A673 (cell line): ENCODE results near the gene JOSD1.

ENCODE experiments used
- CTCF ChIP-seq: fragments of 300-800, 200-600 bp; sonication (generic); conservative IDR thresholded peaks from 2 replicates; pipeline ENCODE4 v1.5.1; 2017; ENCODE audit warnings: low read depth, mild to moderate bottlenecking, antibody characterized with exemption, low read length, moderate library complexity, mixed read lengths
- EZH2 ChIP-seq: fragments of 200-600 bp; sonication (generic); IDR thresholded peaks from 2 replicates; pipeline ENCODE4 v1.6.1; 2017; ENCODE audit warnings: borderline replicate concordance, low read depth, mild to moderate bottlenecking, mixed read lengths, antibody characterized with exemption, low read length; ENCODE audit not compliant: poor library complexity, severe bottlenecking

- TF ChIP-seq CTCF (peak; percentile 72), EZH2 (no peak)
Observed at GRCh38 chr22:38724926-38725571, 24.3 kb upstream of the JOSD1 start.
